SK-N-SH (cell line): ENCODE results near the gene RAPGEF4. TPM values are rescaled to one million over a fixed set of nuclear protein-coding genes. Genes with fewer than 3 reads are reported as not detected.

Source experiments
- CTCF ChIA-PET: fragments of 300-600, 350-600 bp; formaldehyde crosslinking; extraction: SDS; loops from one replicate; lab custom pipeline; 2021; lab: Yijun Ruan, JAX
- POLR2A ChIA-PET: fragments of 350-600 bp; sonication (Branson Sonifier 250); formaldehyde crosslinking; extraction: SDS; loops from one replicate; lab custom pipeline; 2020; ENCODE audit warnings: antibody characterized with exemption, inconsistent platforms; lab: Yijun Ruan, JAX
- DNase-seq: peaks from one replicate; pipeline ENCODE4 v3.0.0; 2012
- H2AFZ ChIP-seq: fragments of 200-600 bp; sonication (generic); 2 replicates; pipeline ENCODE4 v1.8.1; 2016; ENCODE audit warnings: antibody characterized with exemption, mild to moderate bottlenecking, low read depth
- H3F3A ChIP-seq: fragments of 200-600 bp; sonication (generic); replicated peaks from 2 replicates; pipeline ENCODE3; 2016; ENCODE audit warnings: antibody characterized with exemption, mild to moderate bottlenecking; ENCODE audit not compliant: insufficient read depth
- H3K27ac ChIP-seq, 2 experiments: fragments of 200-500 bp in 1 of 2; fragments of 200-600 bp in 1 of 2; sonication (Bioruptor generic) in 1 of 2; sonication (generic), shearing (Covaris generic) in 1 of 2; 2 replicates each; pipeline versions ENCODE4 v1.5.1 to v1.6.1; 2014 to 2016; ENCODE audit warnings: low read depth in 2 of 2, inconsistent platforms in 1 of 2, low read length in 1 of 2, mild to moderate bottlenecking in 1 of 2, mixed read lengths in 1 of 2
- H3K27me3 ChIP-seq: fragments of 200-600 bp; sonication (generic), shearing (Covaris generic); 2 replicates; pipeline ENCODE4 v1.6.1; 2016; ENCODE audit warnings: mixed run types; ENCODE audit not compliant: insufficient read depth
- H3K36me3 ChIP-seq, 2 experiments: fragments of 200-500 bp in 1 of 2; fragments of 200-600 bp in 1 of 2; sonication (Bioruptor generic) in 1 of 2; sonication (generic) in 1 of 2; replicated peaks in 1 of 2; 2 replicates each; pipeline versions ENCODE3 to v1.5.1; 2014 to 2016; ENCODE audit warnings: low read length in 1 of 2, mild to moderate bottlenecking in 1 of 2; ENCODE audit not compliant: insufficient read depth in 2 of 2, control insufficient read depth in 1 of 2
- H3K4me1 ChIP-seq, 2 experiments: fragments of 200-500 bp in 1 of 2; fragments of 200-600 bp in 1 of 2; sonication (Bioruptor generic) in 1 of 2; sonication (generic), shearing (Covaris generic) in 1 of 2; 2 replicates each; pipeline versions ENCODE4 v1.5.1 to v1.6.1; 2014 to 2016; ENCODE audit warnings: low read depth in 1 of 2, low read length in 1 of 2, mixed run types in 1 of 2; ENCODE audit not compliant: insufficient read depth in 2 of 2, control insufficient read depth in 1 of 2
- H3K4me2 ChIP-seq: fragments of 200-600 bp; sonication (generic), shearing (Covaris generic); 2 replicates; pipeline ENCODE4 v1.6.1; 2017; ENCODE audit warnings: mixed run types
- H3K4me3 ChIP-seq, 2 experiments: fragments of 200-500 bp in 1 of 2; fragments of 200-600 bp in 1 of 2; sonication (Bioruptor generic) in 1 of 2; sonication (generic), shearing (Covaris generic) in 1 of 2; 2 replicates each; pipeline versions ENCODE4 v1.5.1 to v1.8.1; 2014 to 2016; ENCODE audit warnings: low read depth in 2 of 2, inconsistent platforms in 1 of 2, low read length in 1 of 2, mild to moderate bottlenecking in 1 of 2, mixed read lengths in 1 of 2, moderate library complexity in 1 of 2
- H3K79me2 ChIP-seq: fragments of 200-600 bp; sonication (generic); 2 replicates; pipeline ENCODE4 v1.8.1; 2017; ENCODE audit warnings: mild to moderate bottlenecking; ENCODE audit not compliant: insufficient read depth
- H3K9ac ChIP-seq: fragments of 200-600 bp; sonication (generic); 2 replicates; pipeline ENCODE4 v1.6.1; 2017; ENCODE audit warnings: mixed run types
- H3K9me2 ChIP-seq: fragments of 200-600 bp; sonication (generic); 2 replicates; pipeline ENCODE4 v1.6.1; 2017; ENCODE audit warnings: mixed run types
- H3K9me3 ChIP-seq: fragments of 200-600 bp; sonication (generic); 2 replicates; pipeline ENCODE4 v1.6.1; 2017; ENCODE audit warnings: mixed run types, mild to moderate bottlenecking, moderate library complexity
- H4K20me1 ChIP-seq: fragments of 200-600 bp; sonication (generic); 2 replicates; pipeline ENCODE4 v1.6.1; 2017; ENCODE audit warnings: mild to moderate bottlenecking, mixed run types; ENCODE audit not compliant: insufficient read depth
- EP300 ChIP-seq, 2 experiments: IDR thresholded peaks; 2 replicates each; pipeline versions ENCODE4 v1.4.0 to v1.6.1; 2012; ENCODE audit warnings: borderline replicate concordance in 1 of 2, low read depth in 1 of 2, low read length in 1 of 2
- FOSL2 ChIP-seq: IDR thresholded peaks from 2 replicates; pipeline ENCODE4 v1.4.0; 2012; ENCODE audit warnings: low read depth, mild to moderate bottlenecking, moderate library complexity, borderline replicate concordance
- FOXJ3 ChIP-seq: sonication (generic); formaldehyde crosslinking; IDR thresholded peaks from 2 replicates; pipeline ENCODE4 v1.5.1; 2020; ENCODE audit warnings: mild to moderate bottlenecking, missing genetic modification reagents
- FOXM1 ChIP-seq: IDR thresholded peaks from 2 replicates; pipeline ENCODE4 v1.4.0; 2012; ENCODE audit warnings: low read depth, mild to moderate bottlenecking
- GATA2 ChIP-seq: sonication (generic); formaldehyde crosslinking; IDR thresholded peaks from 2 replicates; pipeline ENCODE4 v1.5.0; 2020; ENCODE audit warnings: mild to moderate bottlenecking, missing genetic modification reagents
- JUND ChIP-seq: IDR thresholded peaks from 2 replicates; pipeline ENCODE4 v1.4.0; 2012
- MEF2A ChIP-seq: IDR thresholded peaks from 2 replicates; pipeline ENCODE4 v1.4.0; 2012; ENCODE audit warnings: low read depth, borderline replicate concordance
- RAD21 ChIP-seq: IDR thresholded peaks from 2 replicates; pipeline ENCODE4 v1.6.1; 2012; ENCODE audit warnings: mild to moderate bottlenecking, low read length
- SIN3A ChIP-seq: IDR thresholded peaks from 2 replicates; pipeline ENCODE4 v1.6.1; 2012; ENCODE audit warnings: low read depth, mild to moderate bottlenecking, low read length, moderate library complexity, borderline replicate concordance
- TAF1 ChIP-seq: IDR thresholded peaks from 2 replicates; pipeline ENCODE4 v1.6.1; 2012; ENCODE audit warnings: low read depth, mild to moderate bottlenecking, low read length, moderate library complexity, borderline replicate concordance
- TEAD4 ChIP-seq: IDR thresholded peaks from 2 replicates; pipeline ENCODE4 v1.4.0; 2012; ENCODE audit warnings: mild to moderate bottlenecking, borderline replicate concordance; ENCODE audit not compliant: insufficient read depth
- WGBS: methylation state at CpG from one replicate; pipeline ENCODE4 v1.1.6; 2017; ENCODE audit warnings: low lambda C conversion rate; 5-methylcytosine and 5-hydroxymethylcytosine counted together
- polyA plus RNA-seq, 3 experiments: library from polyadenylated mRNA; depleted of rRNA; stranded (reverse); fragments of >200 nt; gene quantifications; 2 replicates each; pipeline ENCODE4 v1.2.3, GENCODE V29; 2012
- TF ChIP-seq, protein P1 (sequence below): fragments of 150-350 bp; IDR thresholded peaks from 2 replicates; pipeline ENCODE4 v1.6.1; 2016; ENCODE audit warnings: mild to moderate bottlenecking, low read depth, low read length
- TF ChIP-seq, protein P2 (sequence below): IDR thresholded peaks from 2 replicates; pipeline ENCODE4 v1.4.0; 2012; ENCODE audit warnings: low read depth, borderline replicate concordance

Gene RAPGEF4
- polyA plus RNA-seq, 1 of the 3 experiments (the other 2 are of a cell fraction): 0.30 TPM

- no peaks in the 10 kb centered on the region for H4K20me1 ChIP-seq
- CTCF ChIA-PET: no interaction called here
- DNase-seq: no peak
- no peak for TF ChIP-seq TEAD4
- TF ChIP-seq, protein P1, sequence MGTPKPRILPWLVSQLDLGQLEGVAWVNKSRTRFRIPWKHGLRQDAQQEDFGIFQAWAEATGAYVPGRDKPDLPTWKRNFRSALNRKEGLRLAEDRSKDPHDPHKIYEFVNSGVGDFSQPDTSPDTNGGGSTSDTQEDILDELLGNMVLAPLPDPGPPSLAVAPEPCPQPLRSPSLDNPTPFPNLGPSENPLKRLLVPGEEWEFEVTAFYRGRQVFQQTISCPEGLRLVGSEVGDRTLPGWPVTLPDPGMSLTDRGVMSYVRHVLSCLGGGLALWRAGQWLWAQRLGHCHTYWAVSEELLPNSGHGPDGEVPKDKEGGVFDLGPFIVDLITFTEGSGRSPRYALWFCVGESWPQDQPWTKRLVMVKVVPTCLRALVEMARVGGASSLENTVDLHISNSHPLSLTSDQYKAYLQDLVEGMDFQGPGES: no peak
- no peak for TF ChIP-seq RAD21
- no peak for TF ChIP-seq FOXJ3 (CRISPR knock-in tag)
- no peak for TF ChIP-seq SIN3A
- TF ChIP-seq FOSL2: no peak
- TF ChIP-seq, all 33 proteins: peak for 0
- Histone ChIP-seq H3K9me2 (no peaks in the 10 kb centered on the region), H3K4me3 (no peak overlapping the region), H3K27ac (no peak overlapping the region), H3K4me2 (no peak overlapping the region), H3K79me2 (no peaks in the 10 kb centered on the region; the same call in 1 of the 2 replicates), H3K27me3 (0 out of 2 replicates have a peak, but pooled peaks cover 4% of the 10 kb centered on the region), H3K9ac (no peak overlapping the region), H3K4me1 (no peaks in the 10 kb centered on the region), H3K9me3 (no peaks in the 10 kb centered on the region), H2AFZ (no peak overlapping the region), H3F3A (no peaks in the 10 kb centered on the region), H3K36me3 (no peaks in the 10 kb centered on the region)
- POLR2A ChIA-PET: no interaction called here
- WGBS: 93% methylated on average over 5 of the region's 5 CpGs
These were observed 37.0 kb downstream of the RAPGEF4 start for GRCh38 chr2:172772633-172773032.

DNA sequence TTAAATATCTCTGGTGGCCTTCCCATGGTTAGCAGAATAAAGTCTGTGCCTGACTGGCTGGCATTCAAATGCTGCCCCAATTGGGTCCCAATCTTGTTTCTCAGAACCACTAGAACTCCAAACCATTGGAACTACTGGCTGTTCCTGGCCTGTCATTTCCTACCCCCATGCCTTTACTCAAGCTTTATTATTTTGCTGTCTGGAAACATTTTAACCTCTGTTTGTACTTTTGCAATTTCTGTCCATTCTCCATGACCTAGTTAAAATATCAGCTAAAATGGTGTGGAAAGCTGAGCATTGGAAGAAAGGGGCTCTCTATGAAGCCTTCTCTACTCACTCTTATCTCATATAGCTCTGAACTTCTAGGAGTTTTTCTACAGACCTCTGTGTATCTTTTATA lies 38.7 kb downstream of the RAPGEF4 start:
- no peak overlapping the region for H3K4me3 ChIP-seq
- no peaks in the 10 kb centered on the region for H4K20me1 ChIP-seq
- no peak overlapping the region for H3K4me2 ChIP-seq
- no peaks in the 10 kb centered on the region for H3K36me3 ChIP-seq
- H3K79me2 ChIP-seq: no peaks in the 10 kb centered on the region; the same call in 1 of the 2 replicates
- H3K9ac ChIP-seq: no peak overlapping the region
- no peak overlapping the region for H2AFZ ChIP-seq
- DNase-seq: no peak
- TF ChIP-seq EP300 (IDR thresholded peaks at IDR 0.05; ENCODE audit: borderline replicate concordance in 1 of 2, low read depth in 1 of 2, low read length in 1 of 2): no peak
- TF ChIP-seq, protein P2, sequence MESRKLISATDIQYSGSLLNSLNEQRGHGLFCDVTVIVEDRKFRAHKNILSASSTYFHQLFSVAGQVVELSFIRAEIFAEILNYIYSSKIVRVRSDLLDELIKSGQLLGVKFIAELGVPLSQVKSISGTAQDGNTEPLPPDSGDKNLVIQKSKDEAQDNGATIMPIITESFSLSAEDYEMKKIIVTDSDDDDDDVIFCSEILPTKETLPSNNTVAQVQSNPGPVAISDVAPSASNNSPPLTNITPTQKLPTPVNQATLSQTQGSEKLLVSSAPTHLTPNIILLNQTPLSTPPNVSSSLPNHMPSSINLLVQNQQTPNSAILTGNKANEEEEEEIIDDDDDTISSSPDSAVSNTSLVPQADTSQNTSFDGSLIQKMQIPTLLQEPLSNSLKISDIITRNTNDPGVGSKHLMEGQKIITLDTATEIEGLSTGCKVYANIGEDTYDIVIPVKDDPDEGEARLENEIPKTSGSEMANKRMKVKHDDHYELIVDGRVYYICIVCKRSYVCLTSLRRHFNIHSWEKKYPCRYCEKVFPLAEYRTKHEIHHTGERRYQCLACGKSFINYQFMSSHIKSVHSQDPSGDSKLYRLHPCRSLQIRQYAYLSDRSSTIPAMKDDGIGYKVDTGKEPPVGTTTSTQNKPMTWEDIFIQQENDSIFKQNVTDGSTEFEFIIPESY: no peak
- no peak for TF ChIP-seq GATA2 (CRISPR knock-in tag)
- no peak for TF ChIP-seq TAF1
- no peak for TF ChIP-seq MEF2A
- TF ChIP-seq FOXM1: no peak
- TF ChIP-seq JUND: no peak
- no peaks in the 10 kb centered on the region for H3F3A ChIP-seq
- no peaks in the 10 kb centered on the region for H3K9me2 ChIP-seq
- no peaks in the 10 kb centered on the region for H3K9me3 ChIP-seq
- POLR2A ChIA-PET: no interaction called here
- CTCF ChIA-PET: interaction anchor here (0.9 to 1.6 kb wide), 3 partner anchors 11 to 32 kb away, joined by 3 to 4 read pairs (median 3); no protein-coding TSS in a partner anchor
- H3K4me1 ChIP-seq: no peaks in the 10 kb centered on the region
- 0 out of 2 replicates have a peak, but pooled peaks cover 4% of the 10 kb centered on the region for H3K27me3 ChIP-seq
- H3K27ac ChIP-seq: no peak overlapping the region
